K562 (cell line): ENCODE measurements around the gene CMPK1. TPM values are rescaled to one million over a fixed set of nuclear protein-coding genes. Genes with fewer than 3 reads are reported as not detected.
A peak's percentile ranks its signal among the peaks of the same experiment; 100 is the strongest.

ENCODE experiments used
- ATAC-seq: fragments of 200-7000 bp; cut with Tn5 transposase; 3 replicates; pipeline ENCODE4 v1.9.1; 2020; ENCODE audit warnings: moderate library complexity
- BruUV-seq: library from RNA; stranded (reverse); fragments of 400-500 nt; replicated peaks from 2 replicates; lab custom pipeline; 2021; lab: Mats Ljungman, UMichigan
- CTCF ChIA-PET: fragments of 300-600 bp; formaldehyde crosslinking; extraction: SDS; loops from one replicate; lab custom pipeline; 2021; ENCODE audit warnings: low intra/inter-chr PET ratio; lab: Yijun Ruan, JAX
- POLR2A ChIA-PET: fragments of 300-600, 350-650 bp; sonication (Branson Sonifier 250); formaldehyde crosslinking; extraction: SDS; loops from one replicate; lab custom pipeline; 2021; ENCODE audit warnings: antibody characterized with exemption, inconsistent platforms; lab: Yijun Ruan, JAX
- DNase-seq, 4 experiments: peaks; one replicate each; pipeline versions ENCODE4 v3.0.0 to v3.0.0-alpha.2; 2011 to 2018; ENCODE audit warnings: low spot score in 3 of 4, mixed read lengths in 3 of 4; ENCODE audit errors: extremely low read depth in 1 of 4
- FAIRE-seq: peaks from 2 replicates; lab custom pipeline; 2011; peaks lifted over from hg19 to GRCh38; lab: Jason Lieb, UNC
- H2AFZ ChIP-seq: 2 replicates; pipeline ENCODE4 v1.6.0; 2011; ENCODE audit warnings: low read depth, low read length, control low read depth, inconsistent platforms
- H3K27ac ChIP-seq: fragments of 200-600 bp; 3 replicates; pipeline ENCODE4 v1.8.0; 2011; ENCODE audit warnings: low read depth, mild to moderate bottlenecking, control low read depth, inconsistent platforms, low read length, moderate library complexity, mixed read lengths; ENCODE audit errors: extremely low read depth
- H3K27me3 ChIP-seq, 2 experiments: fragments of 300-600 bp in 1 of 2; 2 replicates in 1 of 2; 3 replicates in 1 of 2; pipeline versions ENCODE4 v1.6.0 to v1.8.0; 2011; ENCODE audit warnings: inconsistent platforms in 2 of 2, low read length in 2 of 2, mild to moderate bottlenecking in 1 of 2, mixed read lengths in 1 of 2, moderate library complexity in 1 of 2; ENCODE audit not compliant: control insufficient read depth in 2 of 2, insufficient read depth in 2 of 2
- H3K36me3 ChIP-seq: fragments of 300-600 bp; 3 replicates; pipeline ENCODE4 v1.8.0; 2011; ENCODE audit warnings: mild to moderate bottlenecking, low read length, inconsistent platforms; ENCODE audit not compliant: control insufficient read depth, insufficient read depth
- H3K4me1 ChIP-seq, 2 experiments: fragments of 200-600 bp in 1 of 2; replicated peaks in 1 of 2; 2 replicates in 1 of 2; 3 replicates in 1 of 2; pipeline versions ENCODE4 v1.5.1 to v1.8.0; 2011; ENCODE audit warnings: inconsistent platforms in 2 of 2, low read length in 2 of 2, mild to moderate bottlenecking in 1 of 2, mixed read lengths in 1 of 2, moderate library complexity in 1 of 2; ENCODE audit not compliant: control insufficient read depth in 2 of 2, insufficient read depth in 2 of 2
- H3K4me2 ChIP-seq: 2 replicates; pipeline ENCODE4 v1.6.1; 2011; ENCODE audit warnings: low read length, control low read depth, inconsistent platforms, mixed read lengths; ENCODE audit not compliant: insufficient read depth
- H3K4me3 ChIP-seq: fragments of 200-600 bp; sonication (generic), shearing (Covaris generic); 2 replicates; pipeline ENCODE4 v1.5.1; 2016; ENCODE audit warnings: control low read depth, inconsistent platforms
- H3K79me2 ChIP-seq: fragments of 200-600 bp; 3 replicates; pipeline ENCODE4 v1.8.0; 2011; ENCODE audit warnings: low read length, inconsistent platforms; ENCODE audit not compliant: control insufficient read depth, insufficient read depth
- H3K9ac ChIP-seq, 2 experiments: 2 replicates each; pipeline versions ENCODE4 v1.6.0 to v1.6.1; 2011; ENCODE audit warnings: low read depth in 2 of 2, low read length in 2 of 2, control low read depth in 1 of 2, inconsistent platforms in 1 of 2, mild to moderate bottlenecking in 1 of 2, mixed read lengths in 1 of 2; ENCODE audit not compliant: insufficient read depth in 1 of 2
- H3K9me1 ChIP-seq: one replicate; pipeline ENCODE4 v1.6.0; 2011; ENCODE audit warnings: inconsistent platforms, mild to moderate bottlenecking, low read length, moderate library complexity; ENCODE audit not compliant: control insufficient read depth, insufficient read depth
- H3K9me3 ChIP-seq: replicated peaks from 2 replicates; pipeline ENCODE4 v1.5.1; 2011; ENCODE audit warnings: low read depth, low read length, inconsistent platforms; ENCODE audit not compliant: control insufficient read depth, insufficient read depth
- H4K20me1 ChIP-seq: replicated peaks from 2 replicates; pipeline ENCODE4 v1.6.1; 2011; ENCODE audit warnings: low read length, inconsistent platforms, mixed read lengths; ENCODE audit not compliant: control insufficient read depth, insufficient read depth
- ZKSCAN1 ChIP-seq: fragments of 150-350 bp; IDR thresholded peaks from 2 replicates; pipeline ENCODE4 v1.6.1; 2016; ENCODE audit warnings: low read depth, low read length
- WGBS: fragments of 100-300 bp; shearing (Covaris generic); methylation state at CpG from one replicate; pipeline ENCODE4 v1.1.6; 2016; ENCODE audit warnings: low coverage, mixed read lengths; ENCODE audit not compliant: insufficient coverage; ENCODE audit errors: missing lambda C conversion rate; 5-methylcytosine and 5-hydroxymethylcytosine counted together
- in situ Hi-C: fragments of 300-500 bp; cut with MboI; formaldehyde crosslinking; loops from 4 replicates; pipeline ENCODE4 v1.15.0; 2018; ENCODE audit warnings: inconsistent platforms, mixed read lengths
- intact Hi-C: fragments of 100-400 bp; cut with micrococcal nuclease; formaldehyde crosslinking; loops from 2 replicates; pipeline ENCODE4 v1.14.2; 2022
- polyA plus RNA-seq, 8 experiments: library from polyadenylated mRNA; depleted of rRNA in 4 of 8; stranded (reverse) in 5 of 8; unstranded in 3 of 8; fragments of >200 nt; fragmentation: Nextera tagmentation in 2 of 8; fragmentation: Illumina TruSeq in 1 of 8; extraction: Ambion mirVana in 2 of 8; extraction: Trizol in 1 of 8; gene quantifications; 2 replicates each; pipeline versions ENCODE4 v1.2.1 to v1.2.3, GENCODE V29; 2011 to 2014; ENCODE audit warnings: inconsistent platforms in 1 of 8, missing spikeins in 1 of 8
- total RNA-seq, 7 experiments: library from RNA; depleted of rRNA in 6 of 7; stranded (reverse); fragments of >200 nt in 6 of 7; fragmentation: Illumina TruSeq in 2 of 7; extraction: Trizol in 2 of 7; gene quantifications; 2 replicates each; pipeline versions ENCODE4 v1.2.1 to v1.2.3, GENCODE V29; 2011 to 2021; ENCODE audit warnings: low replicate concordance in 1 of 7
- TF ChIP-seq, protein P1 (sequence below): fragments of 450-650 bp; IDR thresholded peaks from 2 replicates; pipeline ENCODE4 v1.6.1; 2017; ENCODE audit warnings: antibody characterized with exemption, mild to moderate bottlenecking

The CMPK1 gene
- total and polyA plus RNA-seq, 9 of the 15 experiments (the other 6 are each of a cell fraction or from before 2014, with no cell fraction given): 54.5 to 197 (median 116) TPM

DNA sequence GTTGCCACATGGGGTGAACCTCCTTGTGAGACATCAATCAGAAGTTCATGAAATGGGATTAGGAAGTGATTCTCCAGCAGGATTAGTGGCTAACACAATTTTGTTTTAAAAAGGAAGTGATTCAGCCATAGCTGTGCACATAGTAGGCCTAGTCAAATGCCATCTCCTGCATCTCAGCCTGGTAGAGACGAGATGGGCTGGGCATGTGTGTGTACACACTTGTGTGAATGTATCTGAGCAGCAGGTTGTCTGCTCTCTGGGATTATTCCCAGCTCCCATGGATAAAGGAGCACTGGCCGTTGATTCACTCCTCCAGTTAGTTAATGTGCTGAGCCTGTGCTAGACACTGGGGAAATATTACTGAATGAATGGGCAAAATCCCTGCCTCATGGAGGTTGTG, 84.5 kb downstream of the CMPK1 start:
- Histone ChIP-seq H3K79me2 (no peaks in the 10 kb centered on the region), H3K4me3 (no peak overlapping the region), H3K27me3 (peaks cover 43 to 76% of the 10 kb centered on the region in 2 experiments), H3K4me1 (no peaks in the 10 kb centered on the region; a peak in 1 of 5 replicates), H3K36me3 (no peaks in the 10 kb centered on the region), H3K9me3 (no peaks in the 10 kb centered on the region), H3K27ac (no peak overlapping the region), H3K9ac (no peak overlapping the region), H4K20me1 (0 out of 2 replicates have a peak, but pooled peaks cover 4% of the 10 kb centered on the region), H3K4me2 (no peak overlapping the region), H2AFZ (no peak overlapping the region), H3K9me1 (no peaks in the 10 kb centered on the region)
- intact Hi-C loops (no loop called here), in situ Hi-C loops (no loop called here)
- ChIA-PET POLR2A (interaction anchor here (0.7 to 1.1 kb wide), 2 partner anchors 104 to 305 kb away, joined by 3 read pairs; partner anchors contain the start of gene STIL), CTCF (no interaction called here)
- BruUV-seq: no TSS peak
- peak; percentile 74; the same call in 1 of the 2 replicates for TF ChIP-seq ZKSCAN1
- TF ChIP-seq, protein P1, sequence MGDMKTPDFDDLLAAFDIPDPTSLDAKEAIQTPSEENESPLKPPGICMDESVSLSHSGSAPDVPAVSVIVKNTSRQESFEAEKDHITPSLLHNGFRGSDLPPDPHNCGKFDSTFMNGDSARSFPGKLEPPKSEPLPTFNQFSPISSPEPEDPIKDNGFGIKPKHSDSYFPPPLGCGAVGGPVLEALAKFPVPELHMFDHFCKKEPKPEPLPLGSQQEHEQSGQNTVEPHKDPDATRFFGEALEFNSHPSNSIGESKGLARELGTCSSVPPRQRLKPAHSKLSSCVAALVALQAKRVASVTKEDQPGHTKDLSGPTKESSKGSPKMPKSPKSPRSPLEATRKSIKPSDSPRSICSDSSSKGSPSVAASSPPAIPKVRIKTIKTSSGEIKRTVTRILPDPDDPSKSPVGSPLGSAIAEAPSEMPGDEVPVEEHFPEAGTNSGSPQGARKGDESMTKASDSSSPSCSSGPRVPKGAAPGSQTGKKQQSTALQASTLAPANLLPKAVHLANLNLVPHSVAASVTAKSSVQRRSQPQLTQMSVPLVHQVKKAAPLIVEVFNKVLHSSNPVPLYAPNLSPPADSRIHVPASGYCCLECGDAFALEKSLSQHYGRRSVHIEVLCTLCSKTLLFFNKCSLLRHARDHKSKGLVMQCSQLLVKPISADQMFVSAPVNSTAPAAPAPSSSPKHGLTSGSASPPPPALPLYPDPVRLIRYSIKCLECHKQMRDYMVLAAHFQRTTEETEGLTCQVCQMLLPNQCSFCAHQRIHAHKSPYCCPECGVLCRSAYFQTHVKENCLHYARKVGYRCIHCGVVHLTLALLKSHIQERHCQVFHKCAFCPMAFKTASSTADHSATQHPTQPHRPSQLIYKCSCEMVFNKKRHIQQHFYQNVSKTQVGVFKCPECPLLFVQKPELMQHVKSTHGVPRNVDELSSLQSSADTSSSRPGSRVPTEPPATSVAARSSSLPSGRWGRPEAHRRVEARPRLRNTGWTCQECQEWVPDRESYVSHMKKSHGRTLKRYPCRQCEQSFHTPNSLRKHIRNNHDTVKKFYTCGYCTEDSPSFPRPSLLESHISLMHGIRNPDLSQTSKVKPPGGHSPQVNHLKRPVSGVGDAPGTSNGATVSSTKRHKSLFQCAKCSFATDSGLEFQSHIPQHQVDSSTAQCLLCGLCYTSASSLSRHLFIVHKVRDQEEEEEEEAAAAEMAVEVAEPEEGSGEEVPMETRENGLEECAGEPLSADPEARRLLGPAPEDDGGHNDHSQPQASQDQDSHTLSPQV: no peak
- FAIRE-seq (no peak), ATAC-seq (no peak), DNase-seq (no peak)
- WGBS: 11% methylated on average over 2 of the region's 2 CpGs
